GM19438 (cell line): Measurements from ENCODE around the gene SEC16B.
"Not testable (repeated sequence)": the region's sequence is repeated elsewhere in the genome, so short reads cannot be mapped to it uniquely, and the experiment has no call there.

Experiments
- ATAC-seq: cut with Tn5 transposase; IDR thresholded peaks from one replicate; pipeline ENCODE4 v1.9.1; 2021; ENCODE audit warnings: low read depth; ENCODE audit not compliant: unreplicated experiment

Gene SEC16B, protein sequence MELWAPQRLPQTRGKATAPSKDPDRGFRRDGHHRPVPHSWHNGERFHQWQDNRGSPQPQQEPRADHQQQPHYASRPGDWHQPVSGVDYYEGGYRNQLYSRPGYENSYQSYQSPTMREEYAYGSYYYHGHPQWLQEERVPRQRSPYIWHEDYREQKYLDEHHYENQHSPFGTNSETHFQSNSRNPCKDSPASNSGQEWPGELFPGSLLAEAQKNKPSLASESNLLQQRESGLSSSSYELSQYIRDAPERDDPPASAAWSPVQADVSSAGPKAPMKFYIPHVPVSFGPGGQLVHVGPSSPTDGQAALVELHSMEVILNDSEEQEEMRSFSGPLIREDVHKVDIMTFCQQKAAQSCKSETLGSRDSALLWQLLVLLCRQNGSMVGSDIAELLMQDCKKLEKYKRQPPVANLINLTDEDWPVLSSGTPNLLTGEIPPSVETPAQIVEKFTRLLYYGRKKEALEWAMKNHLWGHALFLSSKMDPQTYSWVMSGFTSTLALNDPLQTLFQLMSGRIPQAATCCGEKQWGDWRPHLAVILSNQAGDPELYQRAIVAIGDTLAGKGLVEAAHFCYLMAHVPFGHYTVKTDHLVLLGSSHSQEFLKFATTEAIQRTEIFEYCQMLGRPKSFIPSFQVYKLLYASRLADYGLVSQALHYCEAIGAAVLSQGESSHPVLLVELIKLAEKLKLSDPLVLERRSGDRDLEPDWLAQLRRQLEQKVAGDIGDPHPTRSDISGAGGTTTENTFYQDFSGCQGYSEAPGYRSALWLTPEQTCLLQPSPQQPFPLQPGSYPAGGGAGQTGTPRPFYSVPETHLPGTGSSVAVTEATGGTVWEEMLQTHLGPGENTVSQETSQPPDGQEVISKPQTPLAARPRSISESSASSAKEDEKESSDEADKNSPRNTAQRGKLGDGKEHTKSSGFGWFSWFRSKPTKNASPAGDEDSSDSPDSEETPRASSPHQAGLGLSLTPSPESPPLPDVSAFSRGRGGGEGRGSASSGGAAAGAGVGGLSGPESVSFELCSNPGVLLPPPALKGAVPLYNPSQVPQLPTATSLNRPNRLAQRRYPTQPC

DNA sequence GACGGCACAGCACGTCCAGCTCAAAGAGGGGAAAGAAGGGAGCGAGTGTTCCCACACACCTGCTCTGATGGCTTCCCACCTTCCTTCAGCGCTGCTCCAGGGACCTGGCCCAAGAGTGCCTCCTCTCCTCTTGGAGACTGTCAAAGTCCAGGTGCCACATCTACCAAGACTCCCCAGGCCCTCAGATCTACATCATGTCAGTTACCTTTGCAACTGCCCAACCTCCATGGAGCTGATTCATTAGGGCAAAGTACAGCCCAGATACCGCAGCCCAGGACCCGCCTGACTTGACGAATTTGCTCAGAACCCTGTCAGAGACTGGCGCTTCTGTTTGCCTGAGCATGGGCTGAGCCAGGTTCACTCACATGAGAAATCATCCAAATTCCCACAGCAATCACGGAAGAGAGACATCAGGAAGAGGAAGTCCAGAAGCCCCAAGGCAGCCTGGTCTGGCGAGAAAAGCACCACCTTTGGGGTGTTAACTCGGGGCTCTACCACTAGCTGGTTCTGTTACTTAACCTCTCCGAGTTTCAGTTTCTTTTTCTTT lies at the start of gene SEC16B:
Gene SEC16B, minus strand, starts transcription at position 234 of the 547 bp plus-strand sequence. CDS start 2,077 bp downstream, outside the sequence.
- ATAC-seq = no peak

DNA sequence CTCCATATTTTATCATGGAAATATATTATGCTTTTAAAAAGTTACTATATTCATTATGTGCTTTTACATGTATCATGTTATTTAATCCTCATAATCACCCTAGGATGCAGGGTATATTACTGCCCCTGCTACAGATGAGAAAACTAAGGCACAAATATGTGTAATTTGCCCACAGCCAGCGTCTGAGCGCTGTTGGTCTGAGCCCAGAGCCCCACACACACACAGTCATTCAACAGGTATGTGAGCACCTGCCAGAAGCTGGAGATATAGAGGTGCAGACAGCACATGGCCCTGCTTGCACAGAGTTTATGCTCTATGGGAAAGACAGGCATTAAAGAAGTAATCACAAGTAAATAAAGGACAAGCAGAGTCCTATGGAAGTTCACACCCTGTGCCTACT lies 49.8 kb upstream of the SEC16B start:
- no peak for ATAC-seq

DNA sequence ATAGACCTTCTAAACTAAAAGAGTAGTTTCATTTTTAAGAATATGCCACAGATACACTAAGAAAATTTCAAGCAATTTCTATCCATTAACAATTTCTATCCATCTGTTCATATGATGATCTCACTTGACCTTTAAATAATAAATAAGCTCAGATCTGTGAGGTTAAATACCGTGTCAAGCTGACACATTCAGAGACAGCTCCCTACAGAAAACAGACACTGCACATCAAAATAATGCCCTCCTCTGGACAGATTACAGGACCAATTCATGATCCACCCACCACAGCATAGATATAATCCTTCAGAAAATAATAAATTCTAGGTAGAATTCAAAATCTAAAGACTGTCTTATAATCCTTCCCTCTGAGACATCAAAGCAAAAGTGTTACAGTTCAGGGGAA lies 49.4 kb upstream of the SEC16B start:
- no peak for ATAC-seq

DNA sequence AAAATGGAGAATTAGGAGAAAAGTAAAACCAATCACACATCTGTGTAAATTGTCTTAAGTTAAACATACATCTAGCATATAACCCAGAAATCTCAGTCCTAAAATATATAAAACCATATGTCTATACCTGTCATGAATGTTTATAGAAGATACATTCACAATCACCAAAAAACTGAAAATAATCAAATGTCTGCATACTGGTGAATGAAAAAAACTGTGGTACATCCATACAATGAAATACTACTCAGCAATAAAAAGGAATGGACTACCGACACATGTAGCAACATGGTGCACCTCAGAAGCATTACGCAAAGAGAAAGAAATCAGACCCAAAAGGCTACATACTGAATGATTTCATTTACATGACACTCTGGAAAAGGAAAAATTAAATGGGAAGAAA lies 47.7 kb upstream of the SEC16B start:
- no peak for ATAC-seq

DNA sequence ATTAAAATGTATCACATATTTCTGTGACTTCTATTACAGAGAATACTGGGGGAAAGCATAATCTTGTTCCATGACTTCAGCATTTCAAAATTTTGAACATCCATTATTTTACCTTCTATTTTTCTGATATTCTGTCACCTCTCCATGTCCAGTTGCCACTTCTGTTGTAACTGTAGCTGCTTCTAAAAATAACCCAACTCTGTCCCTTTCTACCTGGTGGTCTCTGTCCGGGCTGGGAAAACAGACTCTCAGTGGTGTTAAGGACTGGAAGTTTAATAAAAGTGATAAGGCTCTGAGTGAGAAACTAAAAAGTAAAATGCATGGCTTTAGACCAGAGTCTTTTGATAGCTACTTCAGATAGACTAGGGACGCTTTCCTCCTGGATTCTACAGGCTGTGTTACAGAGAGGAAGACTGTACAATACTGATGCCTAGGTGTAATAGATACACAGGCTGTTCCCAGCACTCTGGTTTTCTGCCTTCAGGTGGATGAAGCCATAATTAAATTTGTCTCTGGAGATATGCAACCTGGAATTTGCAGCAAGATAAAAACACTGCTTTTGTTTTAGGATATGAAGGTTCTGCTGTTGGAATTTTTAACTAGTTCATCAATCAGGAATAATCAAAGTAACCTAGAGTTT lies 42.1 kb upstream of the SEC16B start:
- ATAC-seq = no peak

DNA sequence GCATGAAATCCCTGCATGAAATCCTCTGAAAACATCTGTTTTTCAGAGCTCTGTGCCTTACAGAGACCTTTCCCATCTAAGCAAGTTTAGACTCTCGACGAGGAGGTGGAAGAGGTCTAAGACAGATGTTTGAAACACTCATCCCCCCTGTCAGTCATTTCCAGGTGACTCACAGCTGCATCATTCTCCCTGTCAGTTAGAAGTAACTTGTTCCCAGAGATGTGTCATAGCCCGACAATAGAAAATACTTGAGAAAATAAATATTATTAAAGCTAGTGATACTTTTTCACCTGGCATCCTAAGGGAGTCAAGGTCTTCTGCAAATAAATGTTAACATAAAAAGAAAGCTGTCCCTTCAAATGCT lies 41.6 kb upstream of the SEC16B start:
- ATAC-seq = no peak

DNA sequence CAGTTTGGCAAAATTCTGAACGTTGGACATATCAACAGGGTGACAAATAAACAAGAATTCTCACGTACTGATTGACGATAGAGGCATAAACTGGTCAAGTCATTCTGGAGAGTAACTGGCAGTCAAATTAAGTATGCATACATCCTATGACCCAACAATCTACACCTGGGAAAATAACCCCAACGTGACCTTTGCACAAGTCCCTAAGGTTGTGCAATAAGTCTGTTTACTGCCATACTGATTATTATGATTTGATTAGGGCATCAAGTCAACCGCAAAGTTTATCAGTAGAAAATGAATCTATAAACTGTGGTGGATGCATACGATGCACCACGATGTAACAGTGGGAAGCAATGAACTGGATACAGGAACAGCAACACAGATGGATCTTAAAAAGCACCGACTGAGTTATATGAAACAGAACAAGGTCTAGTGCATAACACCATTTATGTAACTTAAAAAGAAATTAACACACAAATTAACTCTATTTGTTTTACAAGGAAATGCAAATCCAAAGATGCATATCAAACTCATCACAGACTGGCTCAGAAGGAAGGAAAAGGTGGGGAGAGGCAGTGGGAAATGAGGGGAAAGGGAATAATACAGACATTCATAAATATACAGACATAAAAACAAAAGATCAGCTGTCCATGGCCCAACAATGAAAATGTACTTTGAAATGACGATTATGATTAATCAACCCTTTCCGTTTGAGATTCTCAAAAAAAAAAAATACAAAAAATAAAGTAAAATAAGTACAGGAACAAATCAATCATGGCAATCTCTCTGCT lies 41.0 kb upstream of the SEC16B start:
- ATAC-seq = no peak

DNA sequence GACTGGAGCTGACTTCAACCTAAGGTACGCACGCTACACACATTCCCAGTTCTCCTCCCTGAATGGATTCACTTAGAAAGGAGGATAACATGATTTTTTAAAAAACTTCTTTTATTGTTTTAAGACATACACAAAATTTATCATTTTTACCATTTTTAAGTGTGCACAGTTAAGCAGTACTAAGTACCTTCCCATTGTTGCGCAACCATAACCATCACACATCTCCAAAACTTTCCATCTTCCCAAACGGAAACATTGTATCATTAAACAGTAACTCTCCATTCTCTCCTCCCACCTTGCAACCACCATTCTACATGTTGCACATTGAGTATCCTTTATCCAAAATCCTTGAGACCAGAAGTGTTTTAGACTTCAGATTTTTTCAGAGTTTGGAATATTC lies 36.2 kb upstream of the SEC16B start:
- no peak for ATAC-seq

DNA sequence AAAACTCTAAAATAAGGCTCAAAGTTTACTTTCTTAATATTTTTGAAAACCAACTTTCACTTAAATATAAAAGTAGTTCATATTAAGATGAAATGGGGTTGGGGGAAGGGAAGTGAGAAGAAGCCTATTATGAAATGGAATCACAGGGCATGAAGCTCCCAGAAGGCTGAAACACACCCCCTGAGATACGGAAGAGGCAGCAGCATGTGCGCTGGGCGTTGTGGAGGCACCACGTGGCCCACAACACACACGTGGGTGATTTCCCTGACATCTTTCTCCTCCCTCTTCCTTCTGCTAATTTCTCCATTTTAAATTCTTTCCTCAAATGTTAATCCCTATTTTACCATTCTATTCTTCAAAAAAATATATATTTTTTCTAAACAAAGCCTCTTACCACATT lies 35.6 kb upstream of the SEC16B start:
- no peak for ATAC-seq

DNA sequence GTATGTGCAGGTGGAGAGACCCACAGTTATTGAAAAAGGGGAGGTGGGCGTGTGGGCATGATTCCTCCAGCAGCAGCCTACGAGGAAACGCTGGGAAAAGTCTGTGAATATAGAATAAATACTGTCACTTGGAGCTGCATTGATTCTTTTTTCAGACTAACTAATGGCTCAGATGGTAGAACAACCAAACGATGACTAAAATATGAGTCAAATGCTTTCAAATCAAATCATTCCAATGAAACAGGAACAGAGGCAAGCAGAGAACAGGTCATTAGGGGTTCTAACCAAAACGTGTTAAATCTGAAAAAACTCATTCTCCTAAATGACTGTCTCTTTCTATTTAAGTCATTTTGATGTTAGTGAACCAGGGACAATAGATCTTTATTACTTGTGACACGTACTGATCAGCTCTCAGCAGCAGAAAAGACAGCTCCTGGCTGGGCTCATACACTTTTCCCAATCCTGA lies 35.1 kb upstream of the SEC16B start:
- ATAC-seq = no peak

DNA sequence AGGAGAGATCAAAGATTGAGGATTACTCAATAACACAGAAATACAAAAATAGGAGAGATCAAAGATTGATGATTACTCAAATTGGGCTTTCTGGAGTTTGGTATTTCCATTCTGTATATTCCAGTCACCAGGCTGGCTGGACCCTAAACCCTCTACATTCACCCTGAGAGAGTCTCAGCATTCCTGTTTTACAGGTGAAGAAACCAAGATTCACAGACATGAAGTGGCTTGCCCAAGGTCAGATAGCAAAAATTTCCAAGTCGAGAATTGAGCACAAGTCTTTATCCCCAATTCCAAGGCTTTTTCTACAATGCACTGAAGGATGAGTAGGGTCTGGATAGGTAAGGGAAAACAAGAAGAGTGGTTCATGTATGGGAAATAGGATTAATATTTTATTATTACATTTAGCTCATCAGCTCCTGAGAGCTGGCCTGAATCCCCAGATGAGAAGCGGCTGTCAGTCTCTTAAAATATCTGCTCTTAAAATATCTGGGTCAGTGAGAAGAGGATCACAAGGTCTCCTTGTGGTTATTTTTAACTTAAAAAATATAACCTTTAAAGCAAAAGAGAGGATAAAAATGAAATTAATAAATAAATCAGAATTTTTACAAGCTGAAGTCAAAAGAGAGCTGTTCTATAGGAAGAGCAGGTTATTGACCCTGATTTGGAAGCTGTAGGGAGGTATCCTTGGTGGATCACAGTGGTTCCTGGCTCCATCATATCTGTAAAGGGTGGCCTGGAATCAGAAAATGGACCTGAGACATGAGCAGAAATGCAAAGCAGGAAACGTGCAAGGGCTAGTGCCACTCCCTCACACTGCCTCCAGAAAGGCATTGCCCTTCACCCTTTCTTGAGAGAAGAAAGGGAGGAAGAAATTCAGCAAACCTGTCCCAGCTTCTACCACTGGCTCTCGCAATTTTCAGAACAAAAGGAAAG lies 29.1 kb upstream of the SEC16B start:
- no peak for ATAC-seq

DNA sequence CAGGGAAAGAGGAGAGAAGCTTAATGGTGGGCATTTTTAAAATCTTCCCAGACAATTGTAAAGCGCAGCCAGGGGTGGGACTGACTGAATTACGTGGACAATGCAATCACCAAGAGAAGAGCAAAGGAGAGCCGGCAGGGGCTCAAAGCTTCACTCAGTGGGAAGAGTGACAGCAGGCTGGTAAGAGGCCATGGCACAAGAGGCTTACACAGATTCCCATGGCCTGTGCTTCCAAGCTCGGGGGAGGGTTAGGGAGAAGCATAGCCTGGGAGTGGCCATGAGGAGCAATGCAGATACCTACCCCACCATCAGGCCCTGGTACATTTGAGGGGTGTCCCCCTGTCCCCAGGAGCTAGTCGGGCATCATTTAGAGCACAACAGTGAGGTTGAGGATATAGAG lies 27.1 kb upstream of the SEC16B start:
- no peak for ATAC-seq

DNA sequence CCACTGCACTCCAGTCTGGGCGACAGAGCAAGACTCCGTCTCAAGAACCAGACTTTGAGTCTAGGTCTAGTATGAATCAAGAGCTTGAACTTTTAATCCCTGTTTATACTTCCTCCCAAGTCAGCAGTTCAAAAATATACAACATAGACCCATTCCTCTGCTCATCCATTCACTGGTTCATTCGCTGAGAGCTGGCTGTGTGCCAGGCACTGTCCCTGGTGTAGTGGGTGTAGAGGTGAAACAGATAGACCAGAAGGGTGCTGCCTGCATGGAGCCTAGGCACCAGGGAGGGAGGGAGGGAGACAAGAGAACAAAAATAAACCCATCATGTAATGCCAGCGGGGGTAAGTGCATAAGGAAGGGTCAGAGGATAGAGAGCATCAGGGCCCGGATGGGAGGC lies 25.5 kb upstream of the SEC16B start:
- ATAC-seq = no peak

DNA sequence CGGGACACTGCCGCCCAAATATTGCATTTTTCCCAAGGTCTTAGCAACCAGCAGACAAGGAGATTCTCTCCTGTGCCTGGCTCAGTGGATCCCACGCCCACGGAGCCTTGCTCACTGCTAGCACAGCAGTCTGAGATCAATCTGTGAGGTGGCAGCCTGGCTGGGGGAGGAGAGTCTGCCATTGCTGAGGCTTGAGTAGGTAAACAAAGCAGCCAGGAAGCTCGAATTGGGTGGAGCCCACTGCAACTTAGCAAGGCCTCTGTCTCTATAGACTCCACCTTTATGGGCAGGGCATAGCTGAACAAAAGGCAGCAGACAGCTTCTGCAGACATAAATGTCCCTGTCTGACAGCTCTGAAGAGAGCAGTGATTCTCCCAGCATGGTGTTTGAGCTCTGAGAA lies 16.4 kb upstream of the SEC16B start:
- not testable (repeated sequence) for ATAC-seq

DNA sequence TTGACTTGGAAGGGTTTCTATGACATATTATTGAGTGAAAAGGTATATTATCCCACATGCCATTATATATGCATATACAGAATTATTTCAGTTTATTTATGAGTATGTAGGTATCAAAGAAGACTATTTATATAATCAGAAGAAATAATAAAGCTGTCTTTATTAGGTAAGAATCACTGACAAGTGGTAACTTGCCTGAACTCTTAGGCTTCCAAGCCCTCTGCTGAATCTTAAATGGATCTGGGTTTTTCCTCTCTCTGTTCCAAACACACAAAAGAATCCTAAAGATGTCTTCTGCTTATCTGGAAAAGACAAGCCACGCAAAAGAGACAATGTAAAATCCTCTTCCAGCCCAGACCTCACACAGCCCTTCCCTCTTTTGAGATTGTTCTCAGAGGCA lies 14.9 kb upstream of the SEC16B start:
- no peak for ATAC-seq

DNA sequence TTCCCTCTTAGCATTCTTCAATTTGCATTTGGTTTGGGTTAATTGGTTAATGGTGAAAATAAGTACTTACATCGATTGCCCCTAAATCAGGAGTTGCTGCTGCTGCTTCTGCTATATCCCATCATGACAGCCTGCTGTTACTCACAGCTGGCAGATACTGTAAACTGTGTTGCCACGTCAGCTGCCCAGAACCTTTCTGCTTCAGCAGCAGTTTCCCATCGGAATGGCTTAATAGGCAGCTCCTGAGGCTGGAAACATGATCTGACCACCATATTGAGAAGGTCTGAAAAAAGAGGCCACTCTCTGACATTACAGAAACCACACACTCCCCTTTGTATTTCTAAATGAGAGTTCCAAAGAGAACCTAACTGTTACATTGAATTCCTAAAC lies 14.3 kb upstream of the SEC16B start:
- no peak for ATAC-seq

DNA sequence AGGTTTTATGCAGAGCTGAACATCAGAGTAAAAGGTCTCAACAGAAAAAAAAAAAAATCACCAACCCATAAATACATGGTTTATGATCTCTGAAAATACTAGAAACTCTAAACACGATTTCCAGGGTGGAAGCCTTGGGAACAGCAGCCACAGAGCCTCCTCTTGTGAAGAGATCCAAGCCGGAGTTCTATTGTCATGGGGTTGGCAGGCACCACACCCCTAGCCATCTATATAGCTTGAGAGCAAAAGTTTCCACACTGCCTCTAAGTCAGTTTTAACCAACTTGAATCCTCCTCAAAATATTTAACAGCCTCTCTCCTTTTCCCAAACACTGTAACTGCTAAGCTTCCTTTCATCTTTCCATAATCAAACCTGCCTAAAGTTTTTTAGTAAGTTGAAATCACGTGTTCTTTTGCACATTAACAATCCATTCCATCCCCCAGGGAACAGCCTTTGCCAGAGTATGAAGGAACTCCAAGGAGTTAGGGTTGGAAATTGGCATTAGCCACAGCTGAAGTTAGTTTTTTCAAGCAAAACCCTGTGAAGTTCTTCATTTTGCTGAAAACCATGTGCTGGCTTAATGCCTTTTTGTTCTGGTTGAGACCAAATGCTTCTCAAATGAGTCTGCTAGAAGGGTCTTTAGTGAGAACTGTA lies 13.8 kb upstream of the SEC16B start:
- no peak for ATAC-seq

DNA sequence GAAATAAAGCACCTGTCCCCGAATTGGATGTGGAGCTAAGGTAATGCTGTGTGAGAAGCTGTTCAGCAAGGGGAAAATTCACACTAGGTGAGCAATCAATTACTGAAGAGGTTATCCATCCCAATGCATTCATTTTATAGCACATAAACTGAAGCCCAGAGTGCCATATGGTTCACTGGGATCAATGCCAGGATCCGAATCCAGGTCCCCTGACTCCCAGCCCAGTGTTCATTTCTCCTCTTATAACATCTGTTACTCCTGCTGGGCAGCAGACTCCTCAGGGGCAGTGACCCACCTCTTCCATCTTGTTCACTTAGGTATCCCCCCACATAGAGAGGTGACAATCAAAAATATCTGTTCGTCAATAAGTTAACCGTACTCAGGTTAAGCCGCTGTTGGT lies 13.2 kb upstream of the SEC16B start:
- ATAC-seq = no peak
